H1 (cell line): ENCODE data around the gene ZSCAN10.
"Not testable (repeated sequence)": the region's sequence is repeated elsewhere in the genome, so short reads cannot be mapped to it uniquely, and the experiment has no call there.

Experiments
- BRCA1 ChIP-seq: IDR thresholded peaks from 2 replicates; pipeline ENCODE4 v1.6.1; 2012; ENCODE audit warnings: low read depth, low read length, improper control_type of control experiment
- CREB1 ChIP-seq: IDR thresholded peaks from 2 replicates; pipeline ENCODE4 v1.6.1; 2012; ENCODE audit warnings: inconsistent platforms
- EZH2 ChIP-seq: fragments of 200-600 bp; sonication (generic); IDR thresholded peaks from 2 replicates; pipeline ENCODE4 v1.7.1; 2012; ENCODE audit warnings: low read depth, mild to moderate bottlenecking, moderate library complexity, low read length, inconsistent platforms; ENCODE audit not compliant: severe bottlenecking
- POLR2A ChIP-seq, 2 experiments: IDR thresholded peaks; 1 replicate in 1 of 2; 2 replicates in 1 of 2; pipeline ENCODE4 v1.6.1; 2011; ENCODE audit warnings: low read depth in 2 of 2, low read length in 2 of 2, mild to moderate bottlenecking in 2 of 2; ENCODE audit errors: control extremely low read depth in 1 of 2
- POLR2AphosphoS5 ChIP-seq: IDR thresholded peaks from 2 replicates; pipeline ENCODE4 v1.6.1; 2011; ENCODE audit warnings: low read depth, low read length
- SIN3A ChIP-seq, 2 experiments: IDR thresholded peaks in 1 of 2; conservative IDR thresholded peaks in 1 of 2; 2 replicates each; pipeline ENCODE4 v1.6.1; 2011 to 2012; ENCODE audit warnings: low read length in 2 of 2, improper control_type of control experiment in 1 of 2, low read depth in 1 of 2, mild to moderate bottlenecking in 1 of 2
- SP1 ChIP-seq: IDR thresholded peaks from 2 replicates; pipeline ENCODE4 v1.6.1; 2011; ENCODE audit warnings: low read depth, low read length
- SUZ12 ChIP-seq: fragments of 200-600 bp; sonication (generic); IDR thresholded peaks from 2 replicates; pipeline ENCODE4 v1.6.1; 2012; ENCODE audit warnings: mild to moderate bottlenecking, inconsistent platforms, low read length, moderate library complexity, mixed read lengths
- TAF1 ChIP-seq: IDR thresholded peaks from 2 replicates; pipeline ENCODE4 v1.6.1; 2011; ENCODE audit warnings: mild to moderate bottlenecking, low read depth, low read length
- TEAD4 ChIP-seq: IDR thresholded peaks from 2 replicates; pipeline ENCODE4 v1.6.1; 2012; ENCODE audit warnings: low read depth, low read length, inconsistent platforms, mixed read lengths
- YY1 ChIP-seq: IDR thresholded peaks from 2 replicates; pipeline ENCODE4 v1.6.1; 2011; ENCODE audit warnings: low read depth, mild to moderate bottlenecking, low read length
- TF ChIP-seq, protein P1 (sequence below), 3 experiments: IDR thresholded peaks; 1 replicate in 2 of 3; 2 replicates in 1 of 3; pipeline versions ENCODE4 v1.5.1 to v1.6.1; 2011; ENCODE audit warnings: low read length in 3 of 3, mild to moderate bottlenecking in 3 of 3, inconsistent platforms in 2 of 3, low read depth in 1 of 3, moderate library complexity in 1 of 3; ENCODE audit not compliant: insufficient read depth in 1 of 3; ENCODE audit errors: control extremely low read depth in 1 of 3

DNA sequence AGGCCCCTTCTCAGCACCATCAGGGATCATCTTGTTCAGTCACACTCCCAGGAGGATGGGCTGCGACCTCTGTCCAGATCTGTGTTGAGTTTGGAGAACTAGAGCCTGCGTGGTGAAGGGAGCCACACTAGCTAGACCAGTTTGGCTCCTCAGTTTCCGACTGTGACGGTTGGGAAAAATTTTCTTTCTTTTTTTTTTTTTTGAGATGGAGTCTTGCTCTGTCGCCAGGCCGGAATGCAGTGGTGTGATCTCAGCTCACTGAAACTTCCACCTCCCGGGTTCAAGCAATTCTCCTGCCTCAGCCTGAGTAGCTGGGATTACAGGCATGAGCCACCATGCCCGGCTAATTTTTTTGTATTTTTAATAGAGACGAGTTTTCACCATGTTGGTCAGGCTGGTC, 40.5 kb upstream of the ZSCAN10 start:
- TF ChIP-seq POLR2A (IDR thresholded peaks at IDR 0.05; ENCODE audit: control extremely low read depth in 1 of 2, low read depth in 2 of 2, low read length in 2 of 2); SIN3A (conservative IDR thresholded peaks at IDR 0.05 in 1 of 2, IDR thresholded peaks at IDR 0.05 in 1 of 2; ENCODE audit: low read depth in 1 of 2, low read length in 2 of 2); YY1; CREB1; TEAD4; TAF1; SP1; POLR2AphosphoS5; EZH2; SUZ12; BRCA1: not testable (repeated sequence)
- TF ChIP-seq, protein P1, sequence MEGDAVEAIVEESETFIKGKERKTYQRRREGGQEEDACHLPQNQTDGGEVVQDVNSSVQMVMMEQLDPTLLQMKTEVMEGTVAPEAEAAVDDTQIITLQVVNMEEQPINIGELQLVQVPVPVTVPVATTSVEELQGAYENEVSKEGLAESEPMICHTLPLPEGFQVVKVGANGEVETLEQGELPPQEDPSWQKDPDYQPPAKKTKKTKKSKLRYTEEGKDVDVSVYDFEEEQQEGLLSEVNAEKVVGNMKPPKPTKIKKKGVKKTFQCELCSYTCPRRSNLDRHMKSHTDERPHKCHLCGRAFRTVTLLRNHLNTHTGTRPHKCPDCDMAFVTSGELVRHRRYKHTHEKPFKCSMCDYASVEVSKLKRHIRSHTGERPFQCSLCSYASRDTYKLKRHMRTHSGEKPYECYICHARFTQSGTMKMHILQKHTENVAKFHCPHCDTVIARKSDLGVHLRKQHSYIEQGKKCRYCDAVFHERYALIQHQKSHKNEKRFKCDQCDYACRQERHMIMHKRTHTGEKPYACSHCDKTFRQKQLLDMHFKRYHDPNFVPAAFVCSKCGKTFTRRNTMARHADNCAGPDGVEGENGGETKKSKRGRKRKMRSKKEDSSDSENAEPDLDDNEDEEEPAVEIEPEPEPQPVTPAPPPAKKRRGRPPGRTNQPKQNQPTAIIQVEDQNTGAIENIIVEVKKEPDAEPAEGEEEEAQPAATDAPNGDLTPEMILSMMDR (IDR thresholded peaks at IDR 0.05; ENCODE audit: control extremely low read depth in 1 of 3, insufficient read depth in 1 of 3, low read depth in 1 of 3, low read length in 3 of 3): not testable (repeated sequence)
